IMR-90 (cell line): Measurements from ENCODE around the gene TLK2. TPM values are rescaled to one million over a fixed set of nuclear protein-coding genes. Genes with fewer than 3 reads are reported as not detected.

Source experiments
- ATAC-seq: fragments of 200-7000 bp; cut with Tn5 transposase; 2 replicates; pipeline ENCODE4 v1.9.1; 2020; ENCODE audit warnings: low read depth, mild to moderate bottlenecking, moderate library complexity
- BruUV-seq: library from RNA; stranded (reverse); fragments of 400-500 nt; replicated peaks from 2 replicates; lab custom pipeline; 2021; lab: Mats Ljungman, UMichigan
- CTCF ChIA-PET: fragments of 300-600 bp; formaldehyde crosslinking; extraction: SDS; loops from one replicate; lab custom pipeline; 2021; ENCODE audit warnings: antibody characterized with exemption; lab: Yijun Ruan, JAX
- POLR2A ChIA-PET: fragments of 300-600 bp; sonication (Branson Sonifier 250); formaldehyde crosslinking; loops from one replicate; lab custom pipeline; 2022; ENCODE audit warnings: antibody characterized with exemption; ENCODE audit not compliant: unreplicated experiment; lab: Charles Lee
- DNase-seq: peaks from one replicate; pipeline ENCODE4 v3.0.0; 2013
- H2AFZ ChIP-seq: replicated peaks from 2 replicates; pipeline ENCODE3; 2013; ENCODE audit warnings: low read length, mild to moderate bottlenecking; ENCODE audit not compliant: poor library complexity
- H2AK5ac ChIP-seq: 2 replicates; pipeline ENCODE4 v1.6.1; 2013; ENCODE audit warnings: low read depth, low read length, inconsistent platforms
- H2AK9ac ChIP-seq: replicated peaks from 2 replicates; pipeline ENCODE3; 2013; ENCODE audit warnings: mild to moderate bottlenecking, low read depth, low read length, moderate library complexity; ENCODE audit not compliant: poor library complexity
- H2BK120ac ChIP-seq: 2 replicates; pipeline ENCODE4 v1.6.1; 2013; ENCODE audit warnings: low read depth, low read length, inconsistent platforms
- H2BK15ac ChIP-seq: 3 replicates; pipeline ENCODE4 v1.6.1; 2013; ENCODE audit warnings: low read depth, low read length, inconsistent platforms
- H2BK20ac ChIP-seq: 2 replicates; pipeline ENCODE4 v1.6.1; 2013; ENCODE audit warnings: low read depth, mild to moderate bottlenecking, inconsistent platforms, low read length, moderate library complexity
- H2BK5ac ChIP-seq: 2 replicates; pipeline ENCODE4 v1.6.1; 2013; ENCODE audit warnings: mild to moderate bottlenecking, low read depth, low read length, inconsistent platforms; ENCODE audit not compliant: poor library complexity, severe bottlenecking
- H3K14ac ChIP-seq: replicated peaks from 2 replicates; pipeline ENCODE4 v1.6.1; 2013; ENCODE audit warnings: low read depth, low read length, inconsistent platforms
- H3K18ac ChIP-seq: 2 replicates; pipeline ENCODE4 v1.6.1; 2013; ENCODE audit warnings: low read depth, low read length, control low read depth
- H3K23ac ChIP-seq: 2 replicates; pipeline ENCODE4 v1.6.1; 2013; ENCODE audit warnings: low read depth, low read length, inconsistent platforms
- H3K27ac ChIP-seq: 2 replicates; pipeline ENCODE4 v1.5.1; 2013; ENCODE audit warnings: mild to moderate bottlenecking, control low read depth, low read length; ENCODE audit not compliant: insufficient read depth
- H3K27me3 ChIP-seq: 2 replicates; pipeline ENCODE4 v1.6.1; 2013; ENCODE audit warnings: low read length; ENCODE audit not compliant: control insufficient read depth, insufficient read depth
- H3K36me3 ChIP-seq: 2 replicates; pipeline ENCODE4 v1.6.1; 2013; ENCODE audit warnings: low read length, mixed read lengths; ENCODE audit not compliant: control insufficient read depth, insufficient read depth
- H3K4ac ChIP-seq: 2 replicates; pipeline ENCODE4 v1.6.1; 2013; ENCODE audit warnings: low read depth, low read length, inconsistent platforms
- H3K4me1 ChIP-seq: 2 replicates; pipeline ENCODE4 v1.6.1; 2013; ENCODE audit warnings: low read length, mixed read lengths; ENCODE audit not compliant: control insufficient read depth, insufficient read depth
- H3K4me2 ChIP-seq: 2 replicates; pipeline ENCODE4 v1.6.1; 2013; ENCODE audit warnings: low read depth, mild to moderate bottlenecking, control low read depth, low read length, moderate library complexity
- H3K4me3 ChIP-seq: 2 replicates; pipeline ENCODE4 v1.5.1; 2013; ENCODE audit warnings: low read depth, mild to moderate bottlenecking, control low read depth, low read length, moderate library complexity; ENCODE audit not compliant: insufficient read depth
- H3K56ac ChIP-seq: 2 replicates; pipeline ENCODE4 v1.6.1; 2013; ENCODE audit warnings: low read length, inconsistent platforms; ENCODE audit not compliant: insufficient read depth; ENCODE audit errors: extremely low read depth
- H3K79me1 ChIP-seq, 2 experiments: 2 replicates each; pipeline ENCODE4 v1.6.1; 2013; ENCODE audit warnings: low read length in 2 of 2, inconsistent platforms in 1 of 2, low read depth in 1 of 2
- H3K9ac ChIP-seq: 2 replicates; pipeline ENCODE4 v1.6.1; 2013; ENCODE audit warnings: low read depth, low read length, control low read depth
- H3K9me1 ChIP-seq: 2 replicates; pipeline ENCODE4 v1.6.1; 2013; ENCODE audit warnings: low read length, inconsistent platforms; ENCODE audit not compliant: insufficient read depth
- H3K9me3 ChIP-seq: 2 replicates; pipeline ENCODE4 v1.6.1; 2013; ENCODE audit warnings: low read length; ENCODE audit not compliant: control insufficient read depth, insufficient read depth
- H4K20me1 ChIP-seq: 2 replicates; pipeline ENCODE4 v1.6.1; 2013; ENCODE audit warnings: low read length, inconsistent platforms; ENCODE audit not compliant: insufficient read depth
- H4K5ac ChIP-seq: 2 replicates; pipeline ENCODE4 v1.6.1; 2013; ENCODE audit warnings: mild to moderate bottlenecking, low read depth, low read length, control low read depth
- H4K8ac ChIP-seq, 2 experiments: 2 replicates each; pipeline ENCODE4 v1.6.1; 2013; ENCODE audit warnings: low read depth in 2 of 2, low read length in 2 of 2, control low read depth in 1 of 2, inconsistent platforms in 1 of 2
- H4K91ac ChIP-seq: 2 replicates; pipeline ENCODE4 v1.6.1; 2013; ENCODE audit warnings: low read depth, low read length, inconsistent platforms; ENCODE audit not compliant: insufficient read depth
- CEBPB ChIP-seq: IDR thresholded peaks from 2 replicates; pipeline ENCODE4 v1.6.1; 2012; ENCODE audit warnings: low read depth, low read length, improper control_type of control experiment
- WGBS, 2 experiments: methylation state at CpG; one replicate each; pipeline versions ENCODE4 v1.1.5 to v1.1.7; 2013; ENCODE audit warnings: missing lambda C conversion rate in 2 of 2; ENCODE audit not compliant: insufficient read length in 1 of 2; ENCODE audit errors: extremely low coverage in 2 of 2; 5-methylcytosine and 5-hydroxymethylcytosine counted together
- dilution Hi-C: fragments of 300-500 bp; cut with HindIII; formaldehyde crosslinking; loops from one replicate; pipeline ENCODE4 v1.14.3; 2018; ENCODE audit warnings: low sequenced_read_pairs; ENCODE audit not compliant: unreplicated experiment
- in situ Hi-C: fragments of 300-500 bp; cut with MboI; formaldehyde crosslinking; loops from 3 replicates; pipeline ENCODE4 v1.14.3; 2019; ENCODE audit warnings: low sequenced_read_pairs, inconsistent platforms, mixed read lengths
- intact Hi-C: fragments of 100-400 bp; cut with micrococcal nuclease; formaldehyde crosslinking; loops from 2 replicates; pipeline ENCODE4 v1.10.0; 2022
- polyA plus RNA-seq, 3 experiments: library from polyadenylated mRNA; depleted of rRNA; stranded (reverse); fragments of >200 nt; gene quantifications; 2 replicates each; pipeline ENCODE4 v1.2.3, GENCODE V29; 2012; ENCODE audit warnings: low replicate concordance in 1 of 3
- total RNA-seq: library from RNA; depleted of rRNA; stranded (reverse); fragments of >200 nt; gene quantifications from 2 replicates; pipeline ENCODE4 v1.2.3, GENCODE V29; 2012
- TF ChIP-seq, protein P1 (sequence below): fragments of 150-350 bp; IDR thresholded peaks from 2 replicates; pipeline ENCODE4 v1.6.1; 2016; ENCODE audit warnings: low read depth, mild to moderate bottlenecking, low read length, moderate library complexity, borderline replicate concordance

The TLK2 gene
- total and polyA plus RNA-seq, 2 of the 4 experiments (the other 2 are of a cell fraction), result 35.7 to 39.4 TPM

DNA sequence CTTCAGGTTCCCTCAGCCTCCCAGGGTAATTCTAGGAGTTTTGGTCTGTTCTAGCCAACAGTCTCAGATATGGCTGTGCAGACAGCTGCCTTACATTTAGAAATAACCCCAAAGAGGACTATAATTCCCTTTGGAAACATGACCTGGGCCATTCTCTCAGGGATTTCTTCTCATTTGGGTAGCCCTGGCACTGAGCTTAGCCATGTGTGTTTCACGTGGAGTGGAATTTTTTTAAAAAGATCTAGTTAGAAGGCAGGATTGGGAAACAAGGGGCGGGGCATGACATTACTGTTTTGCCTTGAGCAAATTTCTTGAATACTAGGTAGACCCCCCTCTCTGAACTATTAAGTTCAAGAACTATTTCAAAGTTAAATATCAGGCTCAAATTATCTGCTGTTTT is 119.3 kb downstream of the TLK2 start:
- no peak overlapping the region for H3K56ac ChIP-seq
- H2BK120ac ChIP-seq, result no peak overlapping the region
- H2BK20ac ChIP-seq, result no peak overlapping the region
- H3K4me3 ChIP-seq, result no peak overlapping the region
- H4K5ac ChIP-seq, result no peak overlapping the region
- dilution Hi-C loops (no loop called here), in situ Hi-C loops (no loop called here), intact Hi-C loops (no loop called here)
- H3K18ac ChIP-seq, result no peak overlapping the region
- no TSS peak for BruUV-seq
- DNase-seq, result no peak
- H2BK5ac ChIP-seq, result no peak overlapping the region
- no peak overlapping the region for H3K4ac ChIP-seq
- TF ChIP-seq CEBPB, result no peak
- TF ChIP-seq, protein P1, sequence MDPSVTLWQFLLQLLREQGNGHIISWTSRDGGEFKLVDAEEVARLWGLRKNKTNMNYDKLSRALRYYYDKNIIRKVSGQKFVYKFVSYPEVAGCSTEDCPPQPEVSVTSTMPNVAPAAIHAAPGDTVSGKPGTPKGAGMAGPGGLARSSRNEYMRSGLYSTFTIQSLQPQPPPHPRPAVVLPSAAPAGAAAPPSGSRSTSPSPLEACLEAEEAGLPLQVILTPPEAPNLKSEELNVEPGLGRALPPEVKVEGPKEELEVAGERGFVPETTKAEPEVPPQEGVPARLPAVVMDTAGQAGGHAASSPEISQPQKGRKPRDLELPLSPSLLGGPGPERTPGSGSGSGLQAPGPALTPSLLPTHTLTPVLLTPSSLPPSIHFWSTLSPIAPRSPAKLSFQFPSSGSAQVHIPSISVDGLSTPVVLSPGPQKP, result no peak
- no peak overlapping the region for H3K9ac ChIP-seq
- ATAC-seq, result peak; percentile 40
- H3K36me3 ChIP-seq, result peaks cover 36% of the 10 kb centered on the region
- H3K14ac ChIP-seq, result no peak overlapping the region
- WGBS, 2 experiments, result no CpG with 5 or more reads among the region's 2 CpGs
- peaks cover 32 to 36% of the 10 kb centered on the region in 2 experiments for H3K79me1 ChIP-seq
- peaks cover 9% of the 10 kb centered on the region for H3K9me1 ChIP-seq
- no peaks in the 10 kb centered on the region for H3K27me3 ChIP-seq
- H3K9me3 ChIP-seq, result no peaks in the 10 kb centered on the region
- peaks cover 5% of the 10 kb centered on the region for H4K20me1 ChIP-seq
- no peak overlapping the region for H2AK9ac ChIP-seq
- no peak overlapping the region for H3K27ac ChIP-seq
- ChIA-PET CTCF (no interaction called here), POLR2A (no interaction called here)
- H4K8ac ChIP-seq, result no peak overlapping the region
- H3K4me2 ChIP-seq, result no peak overlapping the region
- H3K4me1 ChIP-seq, result peaks cover under 1% of the 10 kb centered on the region; the same call in 1 of the 2 replicates
- no peak overlapping the region for H2AFZ ChIP-seq
- H4K91ac ChIP-seq, result no peak overlapping the region
- H2BK15ac ChIP-seq, result no peak overlapping the region
- no peak overlapping the region for H2AK5ac ChIP-seq
- H3K23ac ChIP-seq, result no peak overlapping the region
